ENCODE data around the gene IGFALS. TPM values are rescaled to one million over a fixed set of nuclear protein-coding genes. Genes with fewer than 3 reads are reported as not detected.

Gene IGFALS
- total and polyA plus RNA-seq, 2 of the 4 experiments (the other 2 are of a cell fraction) = not detected

DNA sequence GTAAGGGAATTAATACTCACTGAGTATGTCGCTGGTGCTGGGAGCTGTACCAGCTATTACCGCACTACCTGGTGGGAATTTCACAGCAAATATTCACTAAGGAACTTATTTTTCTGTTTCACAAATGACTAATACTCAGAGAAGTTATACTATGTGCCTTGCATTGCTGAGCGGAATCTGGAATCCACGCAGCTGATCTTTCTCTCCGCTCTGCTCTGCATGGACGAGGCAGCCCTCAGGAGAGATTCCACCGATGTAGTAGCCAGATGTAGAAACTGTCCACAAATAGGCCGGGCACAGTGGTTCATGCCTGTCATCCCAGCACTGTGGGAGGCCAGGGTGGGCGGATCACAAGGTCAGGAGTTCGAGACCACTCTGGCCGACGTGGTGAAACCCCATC is 39.3 kb downstream of the IGFALS start:
- no peak overlapping the region for H3K27ac ChIP-seq (ENCODE audit: insufficient read depth, low read length)
- H2BK5ac ChIP-seq (ENCODE audit: low read depth, low read length, poor library complexity, severe bottlenecking) = no peak overlapping the region
- no peak overlapping the region for H2BK120ac ChIP-seq (ENCODE audit: low read depth, low read length)
- CTCF ChIA-PET = interaction anchor here (0.7 kb wide), 1 partner anchor 197 kb away, joined by 4 read pairs; no protein-coding TSS in a partner anchor
- H4K20me1 ChIP-seq (ENCODE audit: insufficient read depth, low read length) = peaks cover 4% of the 10 kb centered on the region; the same call in 1 of the 2 replicates
- H3K36me3 ChIP-seq (ENCODE audit: control insufficient read depth, insufficient read depth, low read length) = peaks cover 57% of the 10 kb centered on the region
- no peak overlapping the region for H3K56ac ChIP-seq (ENCODE audit: extremely low read depth, insufficient read depth, low read length)
- no peak for ATAC-seq (ENCODE audit: low read depth)
- H2BK20ac ChIP-seq (ENCODE audit: low read depth, low read length) = no peak overlapping the region
- no peak overlapping the region for H4K5ac ChIP-seq (ENCODE audit: low read depth, low read length)
- TF ChIP-seq NFE2L2 (IDR thresholded peaks at IDR 0.05; ENCODE audit: low read depth, low read length) (no peak), RAD21 (IDR thresholded peaks at IDR 0.05; ENCODE audit: low read length) (no peak)
- no peaks in the 10 kb centered on the region for H3K4me1 ChIP-seq (ENCODE audit: control insufficient read depth, insufficient read depth, low read length)
- no peak overlapping the region for H2AFZ ChIP-seq (replicated peaks; ENCODE audit: low read length, poor library complexity)
- H3K79me1 ChIP-seq (ENCODE audit: low read depth in 1 of 2, low read length in 2 of 2) = peaks cover 4 to 21% of the 10 kb centered on the region in 2 experiments; a peak in 2 of 4 replicates
- no peak overlapping the region for H3K23ac ChIP-seq (ENCODE audit: low read depth, low read length)
- no peak overlapping the region for H3K4me2 ChIP-seq (ENCODE audit: low read depth, low read length)
- H2BK15ac ChIP-seq (ENCODE audit: low read depth, low read length) = no peak overlapping the region
- WGBS, 2 experiments (ENCODE audit: extremely low coverage in 2 of 2, insufficient read length in 1 of 2) = 98% methylated on average over 6 of the region's 12 CpGs; no CpG with 5 or more reads in 1 of the 2 experiments
- POLR2A ChIA-PET (ENCODE audit: unreplicated experiment) = no interaction called here
- no TSS peak for BruUV-seq (replicated peaks)
- H4K91ac ChIP-seq (ENCODE audit: insufficient read depth, low read depth, low read length) = no peak overlapping the region
- peaks cover 6% of the 10 kb centered on the region; the same call in 1 of the 2 replicates for H3K9me1 ChIP-seq (ENCODE audit: insufficient read depth, low read length)
- H3K9me3 ChIP-seq (ENCODE audit: control insufficient read depth, insufficient read depth, low read length) = no peaks in the 10 kb centered on the region
- intact Hi-C loops (cut with micrococcal nuclease) (no loop called here), dilution Hi-C loops (cut with HindIII; ENCODE audit: low sequenced_read_pairs, unreplicated experiment) (no loop called here), in situ Hi-C loops (cut with MboI; ENCODE audit: low sequenced_read_pairs) (no loop called here)
- no peak overlapping the region for H3K4me3 ChIP-seq (ENCODE audit: insufficient read depth, low read depth, low read length)
- no peak overlapping the region for H3K4ac ChIP-seq (ENCODE audit: low read depth, low read length)
- H3K18ac ChIP-seq (ENCODE audit: low read depth, low read length) = no peak overlapping the region
- no peaks in the 10 kb centered on the region for H3K27me3 ChIP-seq (ENCODE audit: control insufficient read depth, insufficient read depth, low read length)
- DNase-seq = no peak
- no peak overlapping the region for H2AK9ac ChIP-seq (replicated peaks; ENCODE audit: low read depth, low read length, poor library complexity)
- no peak overlapping the region for H2AK5ac ChIP-seq (ENCODE audit: low read depth, low read length)
- H4K8ac ChIP-seq (ENCODE audit: low read depth in 2 of 2, low read length in 2 of 2) = no peak overlapping the region
- no peak overlapping the region for H3K9ac ChIP-seq (ENCODE audit: low read depth, low read length)
- no peak overlapping the region for H3K14ac ChIP-seq (replicated peaks; ENCODE audit: low read depth, low read length)
